HG02678 (cell line): ENCODE measurements around the gene SDR42E2.
"Not testable (repeated sequence)": the region's sequence is repeated elsewhere in the genome, so short reads cannot be mapped to it uniquely, and the experiment has no call there.

Source experiments
- ATAC-seq: cut with Tn5 transposase; IDR thresholded peaks from one replicate; pipeline ENCODE4 v1.9.1; 2021; ENCODE audit warnings: mild to moderate bottlenecking, moderate library complexity; ENCODE audit not compliant: unreplicated experiment

SDR42E2 gene

DNA sequence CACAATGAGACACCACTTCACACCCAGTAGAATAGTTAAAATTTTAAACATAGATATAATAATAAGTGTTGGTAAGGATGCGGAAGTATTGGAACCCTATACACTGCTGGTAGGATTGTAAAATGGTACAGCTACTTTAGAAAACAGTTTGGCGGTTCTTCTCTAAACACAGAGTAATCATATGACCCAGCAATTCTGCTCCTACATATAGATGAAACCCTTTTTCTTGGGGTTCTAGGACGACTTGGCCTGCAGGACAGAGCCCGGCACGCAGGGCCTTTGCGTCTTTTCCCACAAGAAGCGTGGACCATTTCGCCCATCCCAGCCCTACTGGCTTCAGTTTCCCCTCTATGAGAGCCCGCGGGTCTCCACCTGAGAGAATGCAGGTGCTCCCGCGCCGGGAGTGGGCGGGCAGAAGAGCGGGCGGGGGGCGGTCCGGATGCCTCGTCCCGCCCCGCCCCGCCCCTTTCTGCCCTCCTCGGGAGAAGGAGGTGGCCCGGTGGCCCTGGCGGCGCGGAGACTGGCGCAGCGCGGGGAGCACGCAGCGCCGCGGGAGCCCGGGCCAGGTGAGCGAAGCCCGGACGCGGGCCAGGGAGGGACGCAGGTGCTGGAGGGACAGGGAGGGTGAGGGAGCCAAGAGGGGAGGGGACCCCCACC lies at the start of gene SDR42E2:
SDR42E2 (plus strand) TSS at position 508 of the 657 bp plus-strand sequence. CDS start 3,077 bp downstream, outside the sequence.
- ATAC-seq = no peak

DNA sequence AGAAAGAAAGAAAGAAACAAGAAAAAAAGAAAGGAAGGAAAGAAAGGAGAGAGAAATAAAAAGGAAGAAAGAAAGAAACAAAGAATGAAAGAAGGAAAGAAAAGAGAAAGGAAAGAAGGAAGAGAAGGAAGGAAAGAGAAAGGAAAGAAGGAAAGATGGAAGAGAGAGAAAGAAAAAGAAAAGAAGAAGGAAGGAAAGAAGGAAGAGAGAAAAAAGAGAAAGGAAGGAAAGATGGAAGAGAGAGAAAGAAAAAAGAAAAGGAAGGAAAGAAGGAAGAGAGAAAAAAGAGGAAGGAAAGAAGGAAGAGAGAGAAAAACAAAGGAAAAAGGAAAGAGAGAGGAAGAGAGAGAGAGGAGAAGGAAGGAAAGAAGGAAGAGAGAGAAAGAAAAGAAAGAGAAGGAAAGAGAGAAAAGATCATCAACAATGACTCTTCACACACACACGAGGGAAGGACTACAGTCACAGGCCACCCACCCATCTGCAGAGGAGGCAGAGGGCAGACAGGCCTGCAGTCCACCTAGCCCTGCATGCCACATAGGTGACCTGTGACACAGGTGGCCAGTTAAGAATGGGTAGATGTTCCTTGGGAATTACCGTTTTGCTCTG lies 46.1 kb upstream of the SDR42E2 start:
- no peak for ATAC-seq

- ATAC-seq = no peak
Observed at GRCh38 chr16:22117609-22118008, 44.7 kb upstream of the SDR42E2 start.

DNA sequence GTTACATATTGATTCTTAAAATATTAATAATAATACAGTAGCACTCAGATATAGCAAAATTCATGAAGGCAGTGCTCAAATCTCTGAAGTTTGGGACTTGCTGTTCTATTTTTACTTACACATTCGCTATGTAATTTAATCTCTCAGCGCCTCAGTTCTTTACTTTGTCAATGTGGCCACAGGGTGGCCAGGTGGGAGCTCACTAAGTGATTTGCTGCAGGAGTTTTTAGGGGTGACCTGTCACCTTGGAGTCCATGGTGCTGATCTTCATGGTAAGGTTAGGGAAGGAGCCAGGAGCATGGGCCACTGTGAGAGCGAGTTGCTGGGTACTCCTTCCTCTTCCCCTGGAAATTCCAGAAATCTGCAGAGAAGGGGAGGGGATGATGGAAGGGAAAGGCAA lies 41.9 kb upstream of the SDR42E2 start:
- ATAC-seq = no peak

GRCh38 chr16:22122239-22122638 lies 40.1 kb upstream of the SDR42E2 start:
- no peak for ATAC-seq

DNA sequence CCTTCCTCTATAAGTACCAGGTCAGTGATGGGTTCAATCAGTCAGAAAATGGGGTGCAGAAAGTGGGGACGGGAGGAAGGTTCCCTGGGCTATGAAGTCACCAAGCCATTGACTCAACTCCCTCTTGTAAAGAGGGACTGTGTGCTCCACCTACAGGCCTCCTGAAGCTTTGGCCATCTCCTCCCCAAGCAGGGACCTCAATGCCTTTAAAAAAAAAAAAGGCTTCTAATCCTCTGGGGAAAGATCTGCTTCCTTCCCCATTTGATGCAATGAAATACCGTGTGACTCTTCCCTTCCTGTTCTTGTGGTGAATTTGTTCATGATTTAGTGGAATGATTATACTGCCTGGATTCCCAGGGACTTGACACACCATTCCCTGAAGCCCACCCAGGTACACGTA lies 39.2 kb upstream of the SDR42E2 start:
- ATAC-seq = no peak

DNA sequence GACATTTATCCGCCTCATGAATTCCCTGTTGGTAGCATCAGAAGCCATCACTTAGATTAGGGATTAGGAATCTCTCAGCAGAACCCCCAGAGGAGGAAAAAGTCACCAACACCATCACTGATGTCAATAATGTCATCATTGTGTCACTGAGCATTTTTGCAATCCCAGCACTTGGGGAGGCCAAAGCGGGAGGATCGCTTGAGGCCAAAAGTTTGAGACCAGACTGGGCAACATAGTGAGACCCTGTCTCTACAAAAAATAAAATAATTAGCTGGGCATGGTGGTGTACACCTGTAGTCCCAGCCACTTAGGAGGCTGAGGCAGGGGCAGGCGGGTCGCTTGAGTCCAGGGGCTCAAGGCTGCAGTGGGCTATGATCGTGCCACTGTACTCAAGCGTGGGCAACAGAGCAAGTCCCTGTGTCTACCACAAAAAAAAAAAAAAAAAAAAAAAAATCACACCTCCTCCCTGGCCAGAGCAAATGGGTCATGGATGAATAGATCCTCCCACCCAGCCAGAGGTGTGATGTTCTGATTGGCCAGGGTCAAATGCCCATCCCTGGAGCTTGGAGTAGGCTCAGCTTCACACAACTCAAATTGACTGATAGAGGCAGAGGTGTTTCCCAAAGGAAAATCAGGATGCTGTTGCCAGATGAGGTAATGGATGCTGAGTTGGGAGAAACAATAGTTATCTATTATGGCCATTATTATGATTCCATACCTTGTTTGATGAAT lies 38.4 kb upstream of the SDR42E2 start:
- ATAC-seq = no peak

DNA sequence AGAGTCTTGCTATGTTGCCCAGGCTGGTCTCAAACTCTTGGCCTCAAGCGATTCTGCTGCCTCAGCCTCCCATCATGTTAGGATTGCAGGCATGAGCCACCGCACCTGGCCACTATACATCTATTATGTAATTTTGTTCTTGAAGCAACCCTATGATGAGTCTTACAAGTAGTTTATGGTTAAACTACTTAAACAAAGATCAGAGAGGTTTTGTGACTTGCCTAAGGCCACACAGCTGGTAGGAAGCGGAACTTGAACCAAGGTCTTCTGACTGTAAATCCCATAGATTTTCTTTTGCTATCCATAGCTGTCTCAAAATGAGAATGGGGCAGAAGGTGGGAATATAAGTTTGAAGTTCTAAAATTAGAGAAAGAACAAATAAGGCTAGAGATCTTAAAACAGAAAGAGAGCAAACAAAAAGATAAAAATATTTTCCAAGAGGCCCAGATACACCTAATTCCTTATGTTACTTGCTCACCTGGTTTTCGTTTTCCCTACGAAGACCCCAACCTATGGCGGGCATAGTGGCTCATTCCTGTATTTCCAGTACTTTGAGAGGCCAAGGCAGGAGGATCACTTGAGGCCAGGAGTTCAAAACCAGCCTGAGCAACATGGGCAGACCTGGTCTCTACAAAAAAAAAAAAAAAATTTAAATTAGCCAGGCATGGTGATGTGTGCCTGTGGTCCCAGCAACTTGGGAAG lies 37.6 kb upstream of the SDR42E2 start:
- no peak for ATAC-seq

DNA sequence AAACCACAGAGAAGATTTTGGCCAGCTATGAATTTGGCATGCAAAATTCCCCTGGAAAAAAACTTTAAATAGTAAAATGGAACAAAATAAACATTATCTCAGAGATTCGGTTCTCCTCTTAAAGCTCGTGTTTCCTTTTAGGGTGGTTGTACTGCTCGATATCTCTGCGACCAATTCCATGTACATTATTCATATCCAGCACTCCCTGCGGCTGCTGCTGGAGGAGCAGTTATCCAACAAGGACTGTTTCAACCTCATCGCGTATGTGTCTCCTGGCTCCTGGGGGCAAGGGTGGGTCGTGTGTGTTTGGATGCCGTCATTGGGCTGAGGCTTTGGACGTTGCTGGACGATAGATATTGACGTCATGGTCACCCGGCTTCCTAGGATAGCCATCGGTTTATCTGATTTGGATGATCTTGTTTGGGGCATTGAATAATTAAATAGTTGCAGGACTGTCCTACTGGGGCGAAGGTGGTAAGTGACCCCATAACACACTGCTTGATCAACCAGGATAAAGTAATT lies 36.2 kb upstream of the SDR42E2 start:
- ATAC-seq = no peak

GRCh38 chr16:22128537-22128936 lies 33.8 kb upstream of the SDR42E2 start:
- ATAC-seq = not testable (repeated sequence)

GRCh38 chr16:22130528-22130927 lies 31.8 kb upstream of the SDR42E2 start:
- no peak for ATAC-seq

GRCh38 chr16:22132801-22133200 lies 29.5 kb upstream of the SDR42E2 start:
- no peak for ATAC-seq

DNA sequence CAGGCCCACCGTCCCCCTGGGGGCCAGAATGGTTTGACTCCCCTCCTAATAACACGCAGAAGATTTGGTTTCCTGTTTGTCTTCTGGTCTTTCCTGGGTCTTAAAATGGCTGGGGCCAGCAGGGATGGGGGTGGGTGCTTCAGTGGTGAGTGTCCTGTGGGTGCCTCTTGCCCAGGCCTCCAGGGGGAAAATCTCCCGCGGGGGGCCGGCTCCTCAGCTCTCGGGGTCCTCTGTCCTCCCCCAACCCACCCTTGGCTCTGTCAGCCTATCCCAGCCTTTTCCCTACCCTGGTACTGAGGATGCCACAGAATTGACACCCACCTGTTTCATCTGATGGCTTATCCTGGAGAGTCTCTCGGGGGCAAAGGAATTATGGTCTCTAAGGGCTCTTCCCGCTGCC lies 23.8 kb upstream of the SDR42E2 start:
- no peak for ATAC-seq

DNA sequence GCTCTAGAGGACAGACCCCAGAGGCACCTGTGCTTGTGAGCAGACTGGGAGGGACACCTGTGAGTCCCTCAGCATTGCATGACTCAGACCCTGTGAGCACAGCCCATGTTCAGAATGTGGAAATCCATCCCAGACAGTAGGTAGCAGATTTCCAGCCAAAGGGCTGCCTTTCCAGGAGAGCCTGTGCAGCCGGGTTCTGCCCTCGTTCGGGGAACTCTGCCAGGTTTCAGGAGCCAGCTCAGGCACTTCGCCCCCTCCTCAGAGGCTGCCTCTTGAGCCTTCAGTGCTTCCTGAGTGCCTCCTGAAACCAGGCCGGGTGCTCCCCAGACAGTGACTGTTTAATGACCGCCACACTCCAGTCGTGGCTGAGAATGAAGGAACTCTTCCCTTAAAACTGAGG lies 23.3 kb upstream of the SDR42E2 start:
- ATAC-seq = no peak

DNA sequence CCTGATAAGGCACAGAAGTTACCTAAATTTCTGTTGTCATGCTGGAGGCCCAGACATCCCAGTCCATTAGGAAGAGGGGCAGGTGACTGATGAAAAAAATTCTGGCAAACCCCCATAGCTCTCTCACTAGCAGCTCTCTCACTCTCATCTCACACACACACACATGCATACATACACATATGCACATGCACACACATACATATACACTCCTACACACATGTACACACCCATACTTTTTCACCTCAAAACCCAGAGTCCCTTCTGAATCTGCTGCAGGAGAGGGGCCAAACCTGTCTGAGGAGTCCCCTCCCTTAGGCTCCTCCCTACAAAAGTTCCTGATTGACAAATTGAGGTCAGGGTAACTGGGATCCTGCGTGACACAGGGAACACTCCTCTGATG lies 22.6 kb upstream of the SDR42E2 start:
- no peak for ATAC-seq

GRCh38 chr16:22141767-22142166 lies 20.5 kb upstream of the SDR42E2 start:
- ATAC-seq = no peak

DNA sequence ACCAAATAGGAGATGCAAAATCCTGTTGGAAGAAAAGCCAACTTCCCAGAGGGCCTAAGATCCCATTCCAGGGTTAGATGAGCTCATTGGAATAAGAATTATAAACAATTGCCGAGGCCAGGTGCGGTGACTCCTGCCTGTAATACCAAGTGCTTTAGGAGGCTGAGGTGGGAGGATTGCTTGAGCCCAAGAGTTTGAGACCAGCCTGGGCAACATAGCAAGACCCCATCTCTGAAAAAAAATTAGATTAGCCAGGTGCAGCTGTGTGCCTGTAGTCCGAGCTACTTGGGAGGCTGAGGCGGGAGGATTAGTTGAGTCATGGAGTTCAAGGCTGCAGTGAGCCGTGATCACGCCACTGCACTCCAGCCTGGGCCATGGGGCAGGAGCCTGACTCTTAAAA lies 17.8 kb upstream of the SDR42E2 start:
- no peak for ATAC-seq

DNA sequence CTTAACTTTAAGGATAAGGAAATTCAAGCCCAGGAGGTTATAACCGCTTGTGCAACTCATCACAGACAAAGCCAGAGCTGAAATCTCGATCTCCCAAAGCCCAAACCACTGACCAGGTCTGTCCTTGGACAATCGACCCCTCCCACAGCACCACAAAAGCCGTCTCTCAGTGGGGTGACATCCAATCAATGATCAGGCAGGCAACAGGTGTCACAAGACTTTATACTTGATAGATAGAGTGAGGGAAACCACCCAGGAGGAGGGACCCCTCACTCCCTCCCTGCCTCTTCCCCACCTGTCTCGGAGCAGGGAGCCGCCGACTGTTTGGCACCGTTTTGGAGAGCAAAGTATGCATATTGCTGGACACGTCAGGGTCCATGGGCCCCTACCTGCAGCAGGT lies 14.5 kb upstream of the SDR42E2 start:
- no peak for ATAC-seq

GRCh38 chr16:22151246-22151998 lies 10.9 kb upstream of the SDR42E2 start:
- ATAC-seq = no peak

DNA sequence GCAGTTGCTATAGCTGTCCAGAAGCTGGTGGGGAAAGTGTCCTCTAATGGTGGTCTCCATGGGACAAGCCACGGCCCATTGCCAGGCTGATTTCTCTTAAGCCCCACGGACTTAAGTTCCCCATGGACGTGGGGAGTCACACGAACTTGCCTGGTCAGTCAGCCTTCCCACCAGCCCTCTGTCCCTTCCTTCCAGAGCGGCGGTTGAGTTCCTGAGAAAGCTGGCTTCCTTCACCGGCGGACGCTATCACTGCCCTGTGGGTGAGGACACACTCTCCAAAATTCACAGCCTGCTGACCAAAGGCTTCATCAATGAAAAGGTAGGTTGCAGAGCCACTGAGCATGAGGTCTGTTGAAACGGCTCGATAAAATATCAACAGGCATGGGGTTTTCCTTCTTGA lies 10.0 kb upstream of the SDR42E2 start:
- ATAC-seq = no peak

- not testable (repeated sequence) for ATAC-seq
Observed at GRCh38 chr16:22153078-22153477, 9.2 kb upstream of the SDR42E2 start.
